Left renal pelvis (tissue), 4 donors: ENCODE data around the gene GLRA3. TPM values are rescaled to one million over a fixed set of nuclear protein-coding genes. Genes with fewer than 3 reads are reported as not detected.
"Not testable (repeated sequence)": the region's sequence is repeated elsewhere in the genome, so short reads cannot be mapped to it uniquely, and the experiment has no call there.

Experiments used
- DNase-seq, 4 donors: peaks; one replicate each; pipeline ENCODE4 v3.0.0-alpha.2; 2013; ENCODE audit warnings: low read depth in 4 of 4, low spot score in 3 of 4
- polyA plus RNA-seq, 4 donors: library from polyadenylated mRNA; unstranded; fragments of 120-200 nt; gene quantifications; one replicate each; pipeline ENCODE4 v1.2.1, GENCODE V29; 2013; ENCODE audit not compliant: insufficient read length in 4 of 4

Gene GLRA3
- polyA plus RNA-seq, 4 donors = 0.05 to 0.18 (median 0.09) TPM

DNA sequence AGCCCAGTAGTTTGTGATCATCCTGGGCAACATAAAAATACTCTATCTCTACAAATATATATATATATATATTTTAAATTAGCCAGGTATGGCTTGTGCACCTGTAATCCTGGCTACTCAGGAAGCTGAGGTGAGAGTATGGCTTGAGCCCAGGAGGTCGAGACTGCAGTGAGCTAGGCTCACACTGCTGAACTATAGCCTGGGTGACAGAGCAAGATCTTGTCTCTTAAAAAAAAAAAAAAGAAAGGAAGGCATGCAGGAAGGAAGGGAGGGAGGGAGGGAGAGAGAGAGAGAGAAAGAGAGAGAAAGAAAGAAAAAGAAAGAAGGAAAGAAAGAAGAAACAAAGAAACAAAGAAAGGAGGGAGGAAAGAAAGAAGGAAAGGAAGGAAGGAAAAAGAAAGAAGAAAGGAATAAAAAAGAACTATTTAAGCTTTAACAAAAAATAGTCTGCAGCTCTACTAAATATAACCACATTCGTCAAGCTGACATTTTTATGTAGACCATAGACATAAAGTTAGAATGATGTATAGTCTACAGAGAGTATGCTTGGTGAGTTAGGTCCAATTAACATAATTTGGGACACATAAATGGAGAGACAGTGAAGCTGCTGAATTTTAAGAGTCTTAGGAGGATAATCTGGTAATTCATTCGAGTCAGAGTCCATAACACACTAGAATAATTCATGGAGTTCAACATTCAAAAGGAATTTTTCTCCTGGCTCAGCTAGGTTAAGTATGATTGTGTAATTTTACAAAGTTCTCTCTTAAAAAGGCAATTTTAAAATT is 111.9 kb downstream of the GLRA3 start:
- no peak for DNase-seq

- no peak for DNase-seq
Observed at GRCh38 chr4:174714393-174715211, 114.4 kb downstream of the GLRA3 start.

- no peak for DNase-seq
Observed at GRCh38 chr4:174713821-174714220, 115.2 kb downstream of the GLRA3 start.

GRCh38 chr4:174713181-174713580 is 115.9 kb downstream of the GLRA3 start:
- DNase-seq = no peak

GRCh38 chr4:174709526-174709925 is 119.5 kb downstream of the GLRA3 start:
- no peak for DNase-seq

DNA sequence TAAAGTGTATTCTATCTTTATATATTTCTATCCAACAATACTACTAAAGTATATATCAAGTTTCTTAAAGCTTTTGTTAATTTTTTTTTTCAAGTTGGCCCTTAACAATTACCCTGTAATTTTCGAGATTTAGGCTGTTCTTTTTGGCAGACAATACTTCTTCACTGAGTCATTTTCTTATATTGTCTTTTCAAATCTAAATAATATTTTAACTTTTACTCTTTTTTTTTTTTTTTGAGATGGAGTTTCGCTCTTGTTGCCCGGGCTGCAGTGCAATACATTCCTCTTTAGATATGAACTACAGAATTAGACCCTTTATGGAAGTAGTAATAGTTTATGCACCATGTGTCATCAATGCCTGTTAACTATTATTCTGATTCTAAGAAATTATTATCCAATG is 120.7 kb downstream of the GLRA3 start:
- DNase-seq = no peak

- no peak for DNase-seq
Observed at GRCh38 chr4:174707902-174708301, 121.1 kb downstream of the GLRA3 start.

GRCh38 chr4:174707051-174707676 is 121.9 kb downstream of the GLRA3 start:
- DNase-seq = peak in 1 of 4 donors; percentile 24

DNA sequence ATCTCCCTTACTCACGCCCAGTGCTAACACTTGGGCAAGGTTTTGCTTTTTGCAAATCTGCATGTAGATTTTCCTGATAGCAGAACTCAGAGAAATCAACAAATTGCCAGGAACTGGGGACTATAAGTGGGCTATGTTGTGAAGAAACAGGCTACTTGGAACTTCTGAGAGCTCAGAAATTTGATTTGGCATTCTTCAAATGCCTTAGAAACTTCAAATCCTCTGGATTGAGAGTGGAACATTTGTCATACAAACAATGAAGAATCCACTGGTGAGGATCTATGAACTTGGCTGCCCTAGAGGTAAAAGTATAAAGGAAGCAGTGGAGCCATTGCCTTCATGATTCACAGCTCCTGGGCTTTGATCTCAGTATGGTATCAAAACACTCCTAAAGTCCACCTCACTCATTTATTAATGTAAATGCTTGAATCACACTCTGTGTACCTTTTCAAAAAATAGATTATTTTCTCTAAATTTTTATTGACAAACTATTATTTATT is 126.0 kb downstream of the GLRA3 start:
- no peak for DNase-seq

GRCh38 chr4:174699654-174700053 is 129.4 kb downstream of the GLRA3 start:
- DNase-seq = no peak

DNA sequence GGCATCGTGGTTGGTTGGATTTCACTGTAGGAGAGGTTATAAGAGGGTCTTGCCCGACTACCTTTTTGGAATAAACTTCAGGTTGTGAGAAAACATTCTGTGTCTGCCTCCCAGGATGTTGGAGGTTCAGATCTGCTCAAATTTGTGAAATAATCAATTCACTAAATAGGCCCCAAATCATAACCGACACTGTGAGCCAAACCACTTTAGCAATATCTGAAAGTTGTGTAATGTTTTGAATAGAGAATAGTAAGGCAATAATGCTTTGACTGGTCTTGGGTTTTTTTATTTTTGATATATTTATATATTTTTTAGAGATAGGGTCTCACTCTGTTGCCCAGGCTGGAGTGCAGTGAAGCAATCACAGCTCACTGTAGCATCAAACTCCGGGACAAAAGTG is 131.2 kb downstream of the GLRA3 start:
- no peak for DNase-seq

- DNase-seq = no peak
Observed at GRCh38 chr4:174697202-174697601, 131.8 kb downstream of the GLRA3 start.

GRCh38 chr4:174696657-174697056 is 132.4 kb downstream of the GLRA3 start:
- no peak for DNase-seq

DNA sequence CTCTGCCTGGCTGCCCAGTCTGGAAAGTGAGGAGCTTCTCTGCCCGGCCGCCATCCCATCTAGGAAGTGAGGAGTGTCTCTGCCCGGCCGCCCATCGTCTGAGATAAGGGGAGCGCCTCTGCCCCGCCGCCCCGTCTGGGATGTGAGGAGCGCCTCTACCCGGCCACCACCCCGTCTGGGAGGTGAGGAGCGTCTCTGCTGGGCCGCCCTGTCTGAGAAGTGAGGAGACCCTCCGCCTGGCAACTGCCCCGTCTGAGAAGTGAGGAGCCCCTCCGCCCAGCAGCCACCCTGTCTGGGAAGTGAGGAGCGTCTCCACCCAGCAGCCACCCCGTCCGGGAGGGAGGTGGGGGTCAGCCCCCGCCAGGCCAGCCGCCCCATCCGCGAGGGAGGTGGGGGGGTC is 137.2 kb downstream of the GLRA3 start:
- DNase-seq = not testable (repeated sequence)

- no peak for DNase-seq
Observed at GRCh38 chr4:174690665-174691064, 138.4 kb downstream of the GLRA3 start.

- no peak for DNase-seq
Observed at GRCh38 chr4:174689618-174690017, 139.4 kb downstream of the GLRA3 start.

- DNase-seq = no peak
Observed at GRCh38 chr4:174686826-174687225, 142.2 kb downstream of the GLRA3 start.

GRCh38 chr4:174681723-174682300 is 147.2 kb downstream of the GLRA3 start:
- DNase-seq = no peak

GRCh38 chr4:174674305-174674840 is 154.7 kb downstream of the GLRA3 start:
- DNase-seq = no peak

GRCh38 chr4:174673865-174674264 is 155.2 kb downstream of the GLRA3 start:
- no peak for DNase-seq

DNA sequence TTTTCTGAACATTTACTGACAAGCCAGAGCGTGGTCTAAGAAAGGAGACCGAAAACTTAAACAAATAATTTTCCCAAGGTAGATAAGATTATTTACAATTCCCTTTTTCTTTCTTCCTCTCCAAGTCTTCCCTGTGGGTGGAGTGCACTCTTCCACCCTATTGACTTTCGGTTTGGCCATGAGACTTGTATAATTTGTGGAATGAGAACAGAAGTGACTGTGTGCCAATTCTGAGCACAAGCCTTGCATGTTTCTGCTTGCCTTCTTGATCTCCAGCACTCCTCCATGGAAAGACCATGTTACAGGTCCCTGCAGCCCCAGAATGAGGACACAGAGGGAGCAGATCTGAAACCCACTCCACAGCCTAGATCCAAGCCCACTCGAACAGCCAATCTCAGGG is 156.8 kb downstream of the GLRA3 start:
- no peak for DNase-seq
